Left cardiac atrium (tissue), 4 donors: ENCODE data around the gene RINL. TPM values are rescaled to one million over a fixed set of nuclear protein-coding genes. Genes with fewer than 3 reads are reported as not detected.

ENCODE experiments used
- ATAC-seq, 2 donors: fragments of 200-7000 bp; cut with Tn5 transposase; one replicate each; pipeline ENCODE4 v1.9.1; 2020; ENCODE audit warnings: mild to moderate bottlenecking in 2 of 2, moderate library complexity in 2 of 2
- DNase-seq: peaks from one replicate; pipeline ENCODE4 v3.0.0-alpha.2; 2020
- intact Hi-C, 2 donors: fragments of 100-400 bp; cut with DNase I; formaldehyde crosslinking; loops; one replicate each; pipeline versions ENCODE4 v1.14.1 to v1.15.1; 2022 to 2023
- total RNA-seq, 2 donors: library from RNA; stranded (reverse); fragmentation: NEBNext Ultra II Directional; extraction: Animal tissue kit (Norgen Biotek cat#: 25700); gene quantifications; one replicate each; pipeline ENCODE4 v1.2.1, GENCODE V29; 2021
- donor health status: DM: no; HTN: yes; CAD: no.
- donor health status: DM: no; HTN: yes; CAD: no; lungs with severe emphysema.
- donor health status: DM: yes; HTN: yes; CAD: no.
- donor health status: Dilated cardiomyopathy.

The RINL gene
- total RNA-seq, 2 donors from 2014 or later = 4.4 to 7.6 TPM

- ATAC-seq = no peak
- intact Hi-C loops = no loop called here
These were observed 25.6 kb downstream of the RINL start for GRCh38 chr19:38852231-38853044.

GRCh38 chr19:38851622-38852230 is 26.3 kb downstream of the RINL start:
- DNase-seq = peak; percentile 96
- intact Hi-C loops = no loop called here

More at GRCh38 chr19:38852231-38853044, 25.6 kb downstream of the RINL start:
- peak; percentile 79 for DNase-seq

GRCh38 chr19:38850976-38851621 is 27.0 kb downstream of the RINL start:
- peak; percentile 44 for DNase-seq
- intact Hi-C loops = no loop called here
- no peak for ATAC-seq

More at GRCh38 chr19:38851622-38852230, 26.3 kb downstream of the RINL start:
- peak; percentile 56 to 60 for ATAC-seq

GRCh38 chr19:38850436-38850975 is 27.6 kb downstream of the RINL start:
- no peak for DNase-seq
- intact Hi-C loops = no loop called here
- peak; percentile 84 to 88 for ATAC-seq

- DNase-seq (peak; percentile 99), ATAC-seq (peak; percentile 76 to 82)
- intact Hi-C loops = loop anchor here (2.0 to 10.0 kb wide), 3 partner anchors 15 to 205 kb away; partner anchors contain the start of gene ACTN4 (in 2 of the 2)
These were observed 28.1 kb downstream of the RINL start, which contains the start of gene HNRNPL for GRCh38 chr19:38849860-38850435. HNRNPL (minus strand) TSS chr19:38849986; CDS start chr19:38849966, 20 bp downstream.

- ATAC-seq (peak; percentile 60 to 64), DNase-seq (peak; percentile 98)
- intact Hi-C loops = loop anchor here (2.0 to 10.0 kb wide), 3 partner anchors 15 to 205 kb away; partner anchors contain the start of gene ACTN4 (in 2 of the 2)
These were observed 28.8 kb downstream of the RINL start for GRCh38 chr19:38849147-38849859.

GRCh38 chr19:38848299-38849146 is 29.6 kb downstream of the RINL start:
- intact Hi-C loops = loop anchor here (2.0 to 10.0 kb wide), 3 partner anchors 14 to 204 kb away; partner anchors contain the start of gene ACTN4 (in 2 of the 2)
- no peak for ATAC-seq
- DNase-seq = no peak

GRCh38 chr19:38846097-38846496 is 32.0 kb downstream of the RINL start:
- DNase-seq = no peak
- intact Hi-C loops = loop anchor here (5.0 to 10.0 kb wide), 2 partner anchors 199 to 201 kb away; partner anchors contain the start of gene ACTN4 (in 2 of the 2)
- no peak for ATAC-seq

- no peak for ATAC-seq
- no peak for DNase-seq
- intact Hi-C loops = loop anchor here (5.0 to 10.0 kb wide), 2 partner anchors 198 to 201 kb away; partner anchors contain the start of gene ACTN4 (in 2 of the 2)
These were observed 32.6 kb downstream of the RINL start for GRCh38 chr19:38845374-38846024.

- ATAC-seq = no peak
- intact Hi-C loops = loop anchor here in 1 of 2 donors (10.0 kb wide), 1 partner anchor 199 kb away; the partner anchor contains the start of gene ACTN4
- no peak for DNase-seq
These were observed 33.9 kb downstream of the RINL start for GRCh38 chr19:38844093-38844686.

- DNase-seq = no peak
These were observed 34.8 kb downstream of the RINL start for GRCh38 chr19:38843175-38843758.

GRCh38 chr19:38842439-38843174 is 35.5 kb downstream of the RINL start:
- peak; percentile 3 to 28 for ATAC-seq
- DNase-seq = no peak
- intact Hi-C loops = loop anchor here in 1 of 2 donors (10.0 kb wide), 1 partner anchor 198 kb away; the partner anchor contains the start of gene ACTN4

More at GRCh38 chr19:38843175-38843758, 34.8 kb downstream of the RINL start:
- ATAC-seq = no peak
- intact Hi-C loops = loop anchor here in 1 of 2 donors (10.0 kb wide), 1 partner anchor 198 kb away; the partner anchor contains the start of gene ACTN4

- DNase-seq = no peak
- intact Hi-C loops = loop anchor here in 1 of 2 donors (10.0 kb wide), 1 partner anchor 197 kb away; the partner anchor contains the start of gene ACTN4
- no peak for ATAC-seq
These were observed 36.2 kb downstream of the RINL start for GRCh38 chr19:38841787-38842438.

- intact Hi-C loops = loop anchor here in 1 of 2 donors (10.0 kb wide), 1 partner anchor 196 kb away; the partner anchor contains the start of gene ACTN4
- DNase-seq (no peak), ATAC-seq (no peak)
These were observed 36.8 kb downstream of the RINL start for GRCh38 chr19:38841180-38841766.
